HG02571 (cell line): Measurements from ENCODE around the gene TCF4.
A peak's percentile ranks its signal among the peaks of the same experiment; 100 is the strongest.

Source experiments
- ATAC-seq: cut with Tn5 transposase; IDR thresholded peaks from one replicate; pipeline ENCODE4 v1.9.1; 2021; ENCODE audit warnings: mild to moderate bottlenecking, moderate library complexity; ENCODE audit not compliant: unreplicated experiment

The TCF4 gene

GRCh38 chr18:55309249-55309648, 278.7 kb downstream of the TCF4 start:
- no peak for ATAC-seq

- peak; percentile 61 for ATAC-seq
These were observed 280.5 kb downstream of the TCF4 start for GRCh38 chr18:55307505-55307904.

GRCh38 chr18:55306359-55307024, 281.5 kb downstream of the TCF4 start:
- ATAC-seq, result no peak

GRCh38 chr18:55302167-55302833, 285.7 kb downstream of the TCF4 start:
- no peak for ATAC-seq

- no peak for ATAC-seq
These were observed 286.2 kb downstream of the TCF4 start for GRCh38 chr18:55301824-55302166.

- ATAC-seq, result no peak
These were observed 287.0 kb downstream of the TCF4 start for GRCh38 chr18:55300936-55301531.

- ATAC-seq, result no peak
These were observed 287.5 kb downstream of the TCF4 start for GRCh38 chr18:55300421-55300935.

- ATAC-seq, result no peak
These were observed 291.2 kb downstream of the TCF4 start for GRCh38 chr18:55296778-55297177.

GRCh38 chr18:55296115-55296514, 291.9 kb downstream of the TCF4 start:
- no peak for ATAC-seq

- no peak for ATAC-seq
These were observed 297.1 kb downstream of the TCF4 start for GRCh38 chr18:55290898-55291297.

GRCh38 chr18:55289775-55290174, 298.2 kb downstream of the TCF4 start:
- peak; percentile 47 for ATAC-seq

GRCh38 chr18:55289048-55289447, 298.9 kb downstream of the TCF4 start:
- ATAC-seq, result no peak

- no peak for ATAC-seq
These were observed 299.8 kb downstream of the TCF4 start for GRCh38 chr18:55287935-55288868.

GRCh38 chr18:55287149-55287806, 300.7 kb downstream of the TCF4 start:
- no peak for ATAC-seq

- ATAC-seq, result no peak
These were observed 301.7 kb downstream of the TCF4 start for GRCh38 chr18:55286257-55286825.

- ATAC-seq, result no peak
These were observed 303.4 kb downstream of the TCF4 start for GRCh38 chr18:55284614-55285013.

- no peak for ATAC-seq
These were observed 304.7 kb downstream of the TCF4 start for GRCh38 chr18:55283309-55283708.

GRCh38 chr18:55280503-55280902, 307.5 kb downstream of the TCF4 start:
- ATAC-seq, result no peak

GRCh38 chr18:55275039-55275901, 312.7 kb downstream of the TCF4 start:
- no peak for ATAC-seq
